DOHH2 (cell line): ENCODE results near the gene NFKB2.

Experiments used
- H3F3A ChIP-seq: fragments of 200-600 bp; sonication (generic), shearing (Covaris generic); 2 replicates; pipeline ENCODE4 v1.6.0; 2016; ENCODE audit warnings: antibody characterized with exemption, mild to moderate bottlenecking; ENCODE audit not compliant: control insufficient read depth, insufficient read depth
- H3K27ac ChIP-seq: fragments of 200-600 bp; sonication (generic); 2 replicates; pipeline ENCODE4 v1.5.1; 2014; ENCODE audit warnings: low read depth, mild to moderate bottlenecking, low read length, moderate library complexity
- H3K27me3 ChIP-seq: fragments of 200-600 bp; sonication (generic); 2 replicates; pipeline ENCODE4 v1.6.1; 2014; ENCODE audit warnings: mild to moderate bottlenecking, low read length, mixed read lengths; ENCODE audit not compliant: control insufficient read depth
- H3K36me3 ChIP-seq: fragments of 200-600 bp; sonication (generic); 2 replicates; pipeline ENCODE4 v1.6.1; 2014; ENCODE audit warnings: mild to moderate bottlenecking, low read length, moderate library complexity, mixed read lengths; ENCODE audit not compliant: control insufficient read depth
- H3K4me1 ChIP-seq: fragments of 200-600 bp; sonication (generic); 2 replicates; pipeline ENCODE4 v1.6.1; 2014; ENCODE audit warnings: mild to moderate bottlenecking, low read length, mixed read lengths; ENCODE audit not compliant: control insufficient read depth
- H3K4me2 ChIP-seq: fragments of 200-600 bp; sonication (generic); 2 replicates; pipeline ENCODE4 v1.6.0; 2014; ENCODE audit warnings: mild to moderate bottlenecking, low read length, moderate library complexity
- H3K4me3 ChIP-seq: fragments of 200-600 bp; sonication (generic); 2 replicates; pipeline ENCODE4 v1.5.1; 2014; ENCODE audit warnings: mild to moderate bottlenecking, low read length, mixed read lengths
- H3K79me2 ChIP-seq: fragments of 200-600 bp; sonication (generic); 2 replicates; pipeline ENCODE4 v1.6.1; 2014; ENCODE audit warnings: mild to moderate bottlenecking, low read length, mixed read lengths; ENCODE audit not compliant: control insufficient read depth
- H3K9me2 ChIP-seq: fragments of 200-600 bp; sonication (generic); replicated peaks from 2 replicates; pipeline ENCODE4 v1.6.1; 2014; ENCODE audit warnings: mild to moderate bottlenecking, low read length, mixed read lengths; ENCODE audit not compliant: control insufficient read depth
- H3K9me3 ChIP-seq: fragments of 200-600 bp; sonication (generic); 2 replicates; pipeline ENCODE4 v1.6.1; 2014; ENCODE audit warnings: antibody characterized with exemption, low read length, mixed read lengths; ENCODE audit not compliant: control insufficient read depth, insufficient read depth
- H4K20me1 ChIP-seq: fragments of 200-600 bp; sonication (generic); 2 replicates; pipeline ENCODE4 v1.6.0; 2014; ENCODE audit warnings: low read depth, mild to moderate bottlenecking, antibody characterized with exemption, low read length, moderate library complexity; ENCODE audit not compliant: control insufficient read depth, insufficient read depth
- EZH2phosphoT487 ChIP-seq: fragments of 200-600 bp; sonication (generic); IDR thresholded peaks from 2 replicates; pipeline ENCODE4 v1.6.1; 2017; ENCODE audit warnings: borderline replicate concordance, mild to moderate bottlenecking, antibody characterized with exemption, low read length, moderate library complexity, mixed read lengths
- TF ChIP-seq, protein P1 (sequence below): fragments of 200-600 bp; sonication (generic); IDR thresholded peaks from one replicate; pipeline ENCODE4 v1.5.1; 2014; ENCODE audit warnings: antibody characterized with exemption, mild to moderate bottlenecking, low read depth, low read length; ENCODE audit not compliant: poor library complexity, severe bottlenecking

Gene NFKB2

GRCh38 chr10:102406815-102407214, 11.3 kb downstream of the NFKB2 start:
- no peak for TF ChIP-seq EZH2phosphoT487
- TF ChIP-seq, protein P1, sequence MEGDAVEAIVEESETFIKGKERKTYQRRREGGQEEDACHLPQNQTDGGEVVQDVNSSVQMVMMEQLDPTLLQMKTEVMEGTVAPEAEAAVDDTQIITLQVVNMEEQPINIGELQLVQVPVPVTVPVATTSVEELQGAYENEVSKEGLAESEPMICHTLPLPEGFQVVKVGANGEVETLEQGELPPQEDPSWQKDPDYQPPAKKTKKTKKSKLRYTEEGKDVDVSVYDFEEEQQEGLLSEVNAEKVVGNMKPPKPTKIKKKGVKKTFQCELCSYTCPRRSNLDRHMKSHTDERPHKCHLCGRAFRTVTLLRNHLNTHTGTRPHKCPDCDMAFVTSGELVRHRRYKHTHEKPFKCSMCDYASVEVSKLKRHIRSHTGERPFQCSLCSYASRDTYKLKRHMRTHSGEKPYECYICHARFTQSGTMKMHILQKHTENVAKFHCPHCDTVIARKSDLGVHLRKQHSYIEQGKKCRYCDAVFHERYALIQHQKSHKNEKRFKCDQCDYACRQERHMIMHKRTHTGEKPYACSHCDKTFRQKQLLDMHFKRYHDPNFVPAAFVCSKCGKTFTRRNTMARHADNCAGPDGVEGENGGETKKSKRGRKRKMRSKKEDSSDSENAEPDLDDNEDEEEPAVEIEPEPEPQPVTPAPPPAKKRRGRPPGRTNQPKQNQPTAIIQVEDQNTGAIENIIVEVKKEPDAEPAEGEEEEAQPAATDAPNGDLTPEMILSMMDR, result no peak
- Histone ChIP-seq H4K20me1 (0 out of 2 replicates have a peak, but pooled peaks cover 4% of the 10 kb centered on the region), H3K4me1 (peaks cover 6% of the 10 kb centered on the region; the same call in 1 of the 2 replicates), H3K4me3 (no peak overlapping the region), H3K79me2 (no peaks in the 10 kb centered on the region), H3K4me2 (no peak overlapping the region), H3K27ac (no peak overlapping the region), H3K36me3 (no peaks in the 10 kb centered on the region), H3K9me2 (no peaks in the 10 kb centered on the region), H3F3A (no peaks in the 10 kb centered on the region), H3K9me3 (no peaks in the 10 kb centered on the region), H3K27me3 (peaks cover 46% of the 10 kb centered on the region)

DNA sequence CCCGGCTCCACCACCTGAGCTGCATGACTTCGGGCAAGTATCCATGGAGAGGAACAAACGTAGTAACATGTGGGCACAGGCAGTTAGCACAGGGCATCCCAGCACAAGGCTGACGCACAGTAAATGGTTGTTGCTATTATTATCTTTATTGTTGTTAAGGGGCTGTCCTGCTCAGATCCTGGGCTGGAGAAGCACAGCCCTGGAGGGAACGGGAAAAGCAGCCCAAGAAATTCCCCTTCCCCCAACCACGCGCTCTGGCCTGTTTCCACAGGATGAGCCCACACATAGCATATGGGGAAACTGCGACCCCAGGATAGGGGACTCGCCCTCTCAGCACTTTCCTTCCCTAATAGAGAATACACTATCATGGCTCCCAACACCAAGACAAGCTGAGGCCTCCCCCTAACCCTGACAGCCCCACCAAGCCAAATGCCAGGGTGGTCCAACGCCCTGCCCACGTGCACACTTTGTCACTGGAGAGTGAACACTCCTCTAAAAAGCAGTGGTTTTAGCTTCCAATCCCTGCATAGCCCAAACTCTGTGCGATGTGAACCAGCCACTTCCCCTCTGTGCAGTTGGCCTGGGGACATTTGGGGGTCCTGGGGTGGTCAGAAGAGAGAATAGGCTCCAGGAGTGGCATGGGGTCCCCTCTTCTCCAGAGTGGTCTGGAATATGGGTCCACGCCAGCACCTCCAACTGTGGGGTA, 12.1 kb downstream of the NFKB2 start:
- Histone ChIP-seq H3F3A (no peaks in the 10 kb centered on the region), H3K79me2 (no peaks in the 10 kb centered on the region), H3K4me3 (no peak overlapping the region), H3K9me2 (no peaks in the 10 kb centered on the region), H3K4me1 (peaks cover 6% of the 10 kb centered on the region), H3K27ac (no peak overlapping the region), H3K9me3 (no peaks in the 10 kb centered on the region), H3K27me3 (peaks cover 49% of the 10 kb centered on the region), H4K20me1 (0 out of 2 replicates have a peak, but pooled peaks cover 4% of the 10 kb centered on the region), H3K4me2 (no peak overlapping the region), H3K36me3 (no peaks in the 10 kb centered on the region)
- TF ChIP-seq EZH2phosphoT487, result no peak
- TF ChIP-seq, protein P1, result no peak

DNA sequence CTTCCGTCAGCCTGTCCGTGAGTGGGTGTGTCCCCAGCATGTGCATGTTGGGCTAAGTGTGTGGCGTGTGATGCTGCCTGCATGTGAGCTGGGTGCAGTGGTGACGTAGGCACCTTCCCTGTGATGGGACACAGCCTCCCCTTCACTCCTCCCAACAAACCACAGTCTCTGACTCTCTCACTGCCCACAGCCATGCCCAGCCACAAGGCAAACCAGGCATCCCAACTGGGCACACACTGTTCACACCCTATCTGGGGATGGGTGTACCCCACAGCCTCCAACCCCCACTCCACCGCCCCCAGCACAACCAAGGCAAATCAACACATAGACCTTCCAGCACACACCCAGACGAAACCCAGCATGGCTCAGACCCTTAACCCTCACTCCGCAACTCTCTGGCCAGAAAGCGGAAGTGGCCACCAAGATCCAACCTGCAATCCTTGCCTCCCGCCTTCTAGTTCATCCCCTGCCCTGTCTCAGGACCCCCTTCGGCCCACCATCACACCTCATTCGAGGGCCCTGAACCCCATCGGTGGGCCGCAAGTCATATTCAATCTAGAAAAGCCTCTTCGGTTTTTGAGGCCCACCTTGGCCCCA, 12.7 kb downstream of the NFKB2 start:
- Histone ChIP-seq H3K36me3 (no peaks in the 10 kb centered on the region), H3K27me3 (peaks cover 49% of the 10 kb centered on the region), H3K9me3 (no peaks in the 10 kb centered on the region), H3K4me1 (peaks cover 13% of the 10 kb centered on the region), H4K20me1 (0 out of 2 replicates have a peak, but pooled peaks cover 4% of the 10 kb centered on the region), H3K4me3 (no peak overlapping the region), H3K27ac (no peak overlapping the region), H3K9me2 (no peaks in the 10 kb centered on the region), H3K79me2 (no peaks in the 10 kb centered on the region), H3K4me2 (no peak overlapping the region), H3F3A (no peaks in the 10 kb centered on the region)
- no peak; the same call in 1 of the 2 replicates for TF ChIP-seq EZH2phosphoT487
- TF ChIP-seq, protein P1, result no peak
